ENCODE measurements around the gene MARVELD3.
"Not testable (repeated sequence)": the region's sequence is repeated elsewhere in the genome, so short reads cannot be mapped to it uniquely, and the experiment has no call there.

Gene MARVELD3, protein sequence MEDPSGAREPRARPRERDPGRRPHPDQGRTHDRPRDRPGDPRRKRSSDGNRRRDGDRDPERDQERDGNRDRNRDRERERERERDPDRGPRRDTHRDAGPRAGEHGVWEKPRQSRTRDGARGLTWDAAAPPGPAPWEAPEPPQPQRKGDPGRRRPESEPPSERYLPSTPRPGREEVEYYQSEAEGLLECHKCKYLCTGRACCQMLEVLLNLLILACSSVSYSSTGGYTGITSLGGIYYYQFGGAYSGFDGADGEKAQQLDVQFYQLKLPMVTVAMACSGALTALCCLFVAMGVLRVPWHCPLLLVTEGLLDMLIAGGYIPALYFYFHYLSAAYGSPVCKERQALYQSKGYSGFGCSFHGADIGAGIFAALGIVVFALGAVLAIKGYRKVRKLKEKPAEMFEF

DNA sequence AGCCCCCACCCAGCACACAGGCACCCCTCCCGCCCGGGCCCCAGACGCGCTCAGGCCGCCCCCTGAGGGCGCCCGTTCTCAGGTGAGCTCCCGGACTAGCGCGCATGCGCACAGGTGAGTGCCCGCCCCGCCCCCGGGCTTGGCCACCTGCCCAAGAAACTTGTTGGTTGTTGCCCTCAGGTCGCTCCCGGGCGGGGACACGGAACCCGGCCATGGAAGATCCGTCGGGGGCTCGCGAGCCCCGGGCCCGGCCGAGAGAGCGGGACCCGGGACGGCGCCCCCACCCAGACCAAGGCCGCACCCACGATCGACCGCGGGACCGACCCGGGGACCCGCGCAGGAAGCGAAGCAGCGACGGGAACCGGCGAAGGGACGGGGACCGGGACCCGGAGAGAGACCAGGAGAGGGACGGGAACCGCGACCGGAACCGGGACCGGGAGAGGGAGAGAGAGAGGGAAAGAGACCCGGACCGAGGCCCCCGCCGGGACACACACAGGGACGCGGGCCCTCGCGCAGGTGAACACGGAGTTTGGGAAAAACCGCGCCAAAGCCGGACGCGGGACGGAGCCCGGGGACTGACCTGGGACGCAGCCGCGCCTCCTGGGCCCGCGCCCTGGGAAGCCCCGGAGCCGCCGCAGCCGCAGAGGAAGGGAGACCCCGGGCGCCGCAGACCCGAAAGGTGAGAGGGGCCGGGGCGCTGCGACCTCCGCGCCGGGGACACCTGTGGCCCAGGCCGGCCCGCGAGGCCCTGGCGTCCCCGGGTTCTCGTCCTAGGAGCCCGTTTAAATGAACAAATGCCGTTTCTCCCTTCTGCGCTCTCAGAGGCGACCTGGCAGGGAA is at the start of gene MARVELD3:
Gene MARVELD3 (plus strand): TSS at position 167 of the 840 bp plus-strand sequence. CDS start 46 bp downstream, at position 213.
- no peak for DNase-seq

DNA sequence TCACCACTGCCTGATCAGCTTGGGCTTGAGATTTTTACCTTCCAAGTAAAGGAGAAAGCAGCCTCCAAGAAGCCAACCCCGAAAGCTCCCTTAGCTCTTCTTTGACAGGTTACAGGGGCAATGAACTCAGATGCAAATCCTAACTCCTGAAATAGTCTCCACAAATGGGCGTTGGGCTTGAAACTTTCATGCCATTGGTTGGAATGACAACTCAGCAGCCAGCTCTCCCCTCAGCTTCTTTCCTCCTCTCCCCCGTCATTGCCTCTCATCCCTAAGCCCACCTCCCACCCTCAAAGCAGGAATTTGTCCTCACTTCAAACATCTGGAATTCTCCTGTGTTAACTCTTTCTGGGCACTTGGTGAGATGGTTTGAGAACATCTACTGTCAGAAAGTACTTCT is 49.0 kb upstream of the MARVELD3 start, which contains the start of gene TAT:
Gene TAT (minus strand): TSS at position 122 of the 400 bp plus-strand sequence. CDS start 677 bp downstream, outside the sequence.
- DNase-seq, result no peak

DNA sequence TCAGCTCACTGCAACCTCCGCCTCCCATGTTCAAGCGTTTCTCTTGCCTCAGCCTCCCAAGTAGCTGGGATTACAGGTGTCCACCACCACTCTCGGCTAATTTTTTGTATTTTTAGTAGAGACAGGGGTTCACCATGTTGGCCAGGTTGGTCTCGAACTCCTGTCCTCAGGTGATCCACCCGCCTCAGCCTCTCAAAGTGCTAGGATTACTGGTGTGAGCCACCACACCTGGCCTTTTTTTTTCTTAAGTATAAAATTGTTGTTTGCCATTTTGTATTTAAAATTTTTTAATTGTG is 43.5 kb upstream of the MARVELD3 start:
- DNase-seq, result not testable (repeated sequence)

DNA sequence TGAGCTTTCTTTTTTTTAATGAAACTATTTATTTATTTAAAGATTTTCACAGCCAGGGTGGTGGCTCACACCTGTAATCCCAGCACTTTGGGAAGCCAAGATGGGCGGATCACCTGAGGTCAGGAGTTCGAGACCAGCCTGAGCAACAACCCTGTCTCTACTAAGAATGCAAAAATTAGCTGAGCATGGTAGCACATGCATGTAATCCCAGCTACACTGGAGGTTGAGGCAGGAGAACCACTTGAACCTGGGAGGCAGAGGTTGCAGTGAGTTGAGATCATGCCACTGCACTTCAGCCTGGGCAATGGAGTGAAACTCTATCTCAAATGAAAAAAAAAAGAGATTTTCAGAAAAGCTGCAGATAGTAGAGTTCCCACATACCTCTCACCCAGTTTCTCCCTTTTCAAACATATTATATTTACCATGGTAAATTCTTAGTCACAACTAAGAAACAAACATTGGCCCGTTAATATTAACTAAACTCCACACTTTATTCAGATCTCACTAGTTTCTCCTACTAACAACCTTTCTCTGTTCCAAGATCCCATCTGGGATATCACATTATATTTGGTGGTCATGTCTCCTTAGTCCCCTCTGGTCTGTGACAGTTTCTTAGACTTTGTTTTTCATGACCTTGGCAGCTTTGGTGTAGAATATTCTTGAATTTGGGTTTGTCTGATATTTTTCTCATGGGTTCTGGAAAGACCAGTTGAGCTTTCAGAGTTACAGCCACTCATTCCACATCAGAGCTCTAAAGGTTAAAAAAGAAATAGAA is 41.3 kb upstream of the MARVELD3 start:
- DNase-seq, result no peak

DNA sequence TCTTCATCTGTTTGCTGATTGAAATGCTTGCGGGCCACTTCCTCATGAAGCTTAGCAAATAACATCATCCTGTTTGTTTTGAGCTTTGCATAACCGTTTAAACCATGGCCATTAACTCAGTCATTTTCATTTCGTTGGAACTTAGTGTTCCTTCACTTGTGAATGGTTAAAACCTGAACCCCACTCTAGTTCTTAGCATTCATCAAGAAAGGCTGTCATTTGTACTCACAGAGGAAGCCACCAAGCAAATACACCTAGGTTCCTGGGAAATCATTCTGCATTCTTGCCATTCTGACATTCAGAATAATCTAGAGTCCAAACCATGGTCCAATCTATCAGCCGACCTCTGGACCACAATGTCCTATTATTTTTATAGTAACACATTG is 40.7 kb upstream of the MARVELD3 start:
- DNase-seq, result no peak

DNA sequence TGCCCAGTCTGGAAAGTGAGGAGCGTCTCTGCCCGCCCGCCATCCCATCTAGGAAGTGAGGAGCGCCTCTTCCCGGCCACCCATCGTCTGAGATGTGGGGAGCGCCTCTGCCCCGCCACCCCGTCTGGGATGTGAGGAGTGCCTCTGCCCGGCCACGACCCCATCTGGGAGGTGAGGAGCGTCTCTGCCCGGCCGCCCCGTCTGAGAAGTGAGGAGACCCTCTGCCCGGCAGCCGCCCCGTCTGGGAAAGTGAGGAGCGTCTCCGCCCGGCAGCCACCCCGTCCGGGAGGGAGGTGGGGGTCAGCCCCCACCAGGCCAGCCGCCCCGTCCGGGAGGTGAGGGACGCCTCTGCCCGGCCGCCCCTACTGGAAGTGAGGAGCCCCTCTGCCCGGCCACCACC is 36.6 kb upstream of the MARVELD3 start:
- DNase-seq, result not testable (repeated sequence)

DNA sequence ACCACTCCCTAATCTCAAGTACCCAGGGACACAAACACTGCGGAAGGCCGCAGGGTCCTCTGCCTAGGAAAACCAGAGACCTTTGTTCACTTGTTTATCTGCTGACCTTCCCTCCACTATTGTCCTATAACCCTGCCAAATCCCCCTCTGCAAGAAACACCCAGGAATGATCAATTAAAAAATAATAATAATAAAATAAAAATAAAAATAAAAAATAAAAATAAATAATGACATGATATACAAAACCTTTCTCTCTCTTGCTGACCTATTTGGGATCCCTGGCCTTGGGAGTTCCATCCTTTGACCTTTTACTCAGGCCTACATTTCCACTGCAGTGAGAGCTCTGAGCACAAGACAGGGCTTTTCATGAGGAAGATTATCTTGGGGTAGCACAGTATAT is 35.9 kb upstream of the MARVELD3 start:
- DNase-seq, result not testable (repeated sequence)

DNA sequence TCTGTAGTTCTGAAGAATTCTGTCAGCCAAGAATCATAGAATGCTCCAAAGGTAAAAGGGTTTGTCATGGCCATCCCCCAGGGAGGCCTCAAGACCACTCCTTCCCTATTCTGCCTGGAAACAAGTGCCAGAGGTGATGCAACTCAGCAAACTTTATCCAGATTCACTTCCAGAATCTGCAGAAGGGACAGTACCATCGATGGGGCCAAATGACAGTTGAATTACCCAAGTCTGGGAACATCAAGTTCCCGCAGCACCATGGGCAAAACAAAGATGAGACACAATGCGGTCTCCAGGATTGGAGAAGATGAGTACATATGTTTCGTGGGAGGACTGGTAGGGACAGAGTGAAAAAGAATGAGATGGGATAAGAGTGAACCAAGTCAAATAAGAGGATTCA is 35.4 kb upstream of the MARVELD3 start:
- DNase-seq, result peak; percentile 1

DNA sequence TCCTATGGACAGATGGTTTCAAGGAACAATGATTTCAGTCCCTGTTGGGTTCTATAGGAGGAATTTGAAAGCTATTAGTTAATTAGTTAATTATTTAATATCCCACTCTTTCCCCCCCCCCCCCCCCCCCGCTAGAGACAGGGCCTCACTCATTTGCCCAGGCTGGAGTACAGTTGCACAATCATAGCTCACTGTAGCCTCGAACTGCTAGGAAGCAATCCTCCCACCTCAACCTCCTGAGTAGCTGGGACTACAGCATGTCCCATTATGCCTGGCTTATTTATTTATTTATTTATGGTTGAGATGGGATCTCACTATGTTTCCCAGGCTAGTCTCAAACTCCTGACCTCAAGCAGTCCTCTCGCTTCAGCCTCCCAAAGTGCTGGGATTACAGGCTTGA is 34.1 kb upstream of the MARVELD3 start:
- no peak for DNase-seq

DNA sequence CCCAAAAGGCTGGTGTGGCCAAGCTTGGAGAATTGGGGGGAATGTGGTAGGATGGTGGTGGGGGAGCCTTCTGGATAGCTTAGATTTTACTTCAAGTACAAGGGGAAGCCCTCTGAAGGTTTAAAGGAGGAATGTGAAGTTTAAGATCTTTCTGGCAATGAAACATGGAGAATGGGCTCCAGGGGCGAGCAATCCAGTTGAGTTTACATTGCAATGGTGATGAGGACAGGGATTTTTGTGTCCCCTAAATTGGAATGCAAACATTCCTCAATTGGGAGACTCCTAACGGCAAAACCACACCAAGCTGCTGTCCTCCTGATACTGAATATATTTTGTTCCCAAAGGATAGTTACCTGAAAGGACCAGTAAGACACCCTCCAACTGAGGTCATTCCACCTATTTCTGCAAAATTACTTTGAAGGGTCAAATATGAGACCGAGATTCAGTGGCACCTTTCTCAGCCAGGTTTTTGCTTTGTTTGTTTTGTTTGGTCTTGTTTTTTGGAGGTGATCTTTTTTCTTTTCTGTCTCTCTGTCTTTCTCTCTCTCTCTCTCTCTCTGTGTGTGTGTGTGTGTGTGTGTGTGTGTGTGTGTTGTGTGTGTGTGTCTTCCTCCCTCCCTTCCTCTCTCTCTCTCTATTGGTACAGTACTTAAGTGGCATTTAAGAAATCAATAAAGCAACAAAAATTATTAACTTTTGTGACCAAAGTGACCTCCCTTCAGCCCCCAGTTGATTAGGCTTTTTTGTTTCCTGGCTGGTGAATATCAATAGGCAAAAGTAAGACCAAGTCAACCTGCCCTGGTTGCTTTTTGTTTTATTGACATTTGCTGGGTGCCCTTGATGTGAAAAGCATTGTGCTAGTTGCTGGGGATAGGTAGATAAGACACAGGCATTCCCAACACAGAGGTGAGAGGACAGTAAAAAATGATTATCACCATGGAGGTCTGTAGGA is 32.7 kb upstream of the MARVELD3 start:
- DNase-seq, result no peak

DNA sequence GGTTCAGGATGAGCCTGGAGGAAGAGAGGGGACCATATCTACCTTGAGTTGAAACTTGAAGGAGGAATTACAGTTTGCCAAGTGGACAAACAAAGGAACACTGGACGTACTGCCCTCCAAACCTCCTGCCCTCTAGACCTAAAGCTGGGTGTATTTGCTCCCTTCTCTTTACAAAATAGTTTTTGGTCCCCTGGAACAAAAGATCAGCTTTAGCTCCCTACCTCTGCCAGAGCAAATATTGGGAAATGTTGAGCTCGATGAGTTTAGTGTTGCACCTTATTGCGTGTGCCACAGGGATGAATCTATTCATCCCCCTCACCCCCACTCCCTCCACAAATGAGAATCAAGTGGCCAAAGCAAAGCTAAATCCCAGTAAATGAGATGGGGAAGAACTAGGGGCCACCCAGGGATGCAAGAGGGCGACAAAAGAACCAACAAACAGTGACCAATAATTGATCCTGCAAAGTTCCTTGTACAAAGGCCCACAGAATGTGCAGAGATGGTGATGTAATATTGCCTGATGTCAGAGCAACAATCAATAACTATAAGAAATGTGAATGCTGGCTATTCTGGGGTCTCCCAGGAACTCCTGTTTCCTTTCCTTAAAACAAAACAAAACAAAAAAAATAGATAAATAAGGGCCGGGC is 31.9 kb upstream of the MARVELD3 start:
- DNase-seq, result no peak

DNA sequence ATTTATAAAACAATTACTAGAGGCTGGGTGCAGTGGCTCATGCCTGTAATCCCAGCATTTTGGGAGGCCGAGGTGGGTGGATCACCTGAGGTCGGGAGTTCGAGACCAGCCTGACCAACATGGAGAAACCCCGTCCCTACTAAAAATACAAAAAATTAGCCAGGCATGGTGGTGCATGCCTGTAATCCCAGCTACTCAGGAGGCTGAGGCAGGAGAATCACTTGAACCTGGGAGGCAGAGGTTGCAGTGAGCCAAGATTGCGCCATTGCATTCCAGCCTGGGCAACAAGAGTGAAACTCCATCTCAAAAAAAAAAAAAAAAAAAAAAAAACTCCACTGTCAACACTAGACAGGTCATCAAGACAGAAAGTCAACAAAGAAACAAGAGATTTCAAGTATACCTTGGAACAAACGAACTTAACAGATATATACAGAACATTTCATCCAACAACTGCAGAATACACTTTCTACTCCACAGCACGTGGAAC is 30.6 kb upstream of the MARVELD3 start:
- DNase-seq, result not testable (repeated sequence)

DNA sequence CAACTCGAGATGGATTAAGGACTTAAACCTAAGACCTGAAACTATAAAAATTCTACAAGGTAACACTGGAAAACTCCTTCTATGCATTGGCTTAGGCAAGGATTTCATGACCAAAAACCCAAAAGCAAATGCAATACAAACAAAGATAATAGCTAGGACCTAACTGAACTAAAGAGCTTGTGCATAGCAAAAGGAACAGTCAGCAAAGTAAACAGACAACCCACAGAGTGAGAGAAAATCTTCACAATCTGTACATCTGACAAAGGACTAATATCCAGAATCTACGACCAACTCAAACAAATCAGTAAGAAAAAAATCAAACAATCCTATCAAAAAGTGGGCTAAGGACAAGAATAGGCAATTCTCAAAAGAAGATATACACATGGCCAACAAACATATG is 27.6 kb upstream of the MARVELD3 start:
- DNase-seq, result not testable (repeated sequence)

DNA sequence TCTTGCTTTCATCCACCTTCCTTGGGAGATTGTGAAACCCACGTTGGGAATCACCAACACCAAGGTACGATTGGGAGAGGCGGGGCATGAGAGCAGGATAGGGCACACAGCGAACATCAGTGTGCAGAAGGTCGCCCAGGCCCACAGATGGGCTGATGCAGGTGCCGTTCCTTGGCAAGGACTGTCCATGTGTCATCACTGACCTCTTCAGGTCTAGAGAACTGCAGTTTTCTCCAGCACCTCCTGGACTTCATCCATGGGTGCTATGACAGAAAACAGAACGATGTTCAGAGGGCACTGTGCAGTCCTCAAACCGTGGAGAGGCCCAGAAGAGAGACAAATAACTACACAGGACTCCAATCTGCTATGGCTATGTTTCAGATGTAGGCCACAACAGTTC is 25.2 kb upstream of the MARVELD3 start:
- DNase-seq, result no peak

DNA sequence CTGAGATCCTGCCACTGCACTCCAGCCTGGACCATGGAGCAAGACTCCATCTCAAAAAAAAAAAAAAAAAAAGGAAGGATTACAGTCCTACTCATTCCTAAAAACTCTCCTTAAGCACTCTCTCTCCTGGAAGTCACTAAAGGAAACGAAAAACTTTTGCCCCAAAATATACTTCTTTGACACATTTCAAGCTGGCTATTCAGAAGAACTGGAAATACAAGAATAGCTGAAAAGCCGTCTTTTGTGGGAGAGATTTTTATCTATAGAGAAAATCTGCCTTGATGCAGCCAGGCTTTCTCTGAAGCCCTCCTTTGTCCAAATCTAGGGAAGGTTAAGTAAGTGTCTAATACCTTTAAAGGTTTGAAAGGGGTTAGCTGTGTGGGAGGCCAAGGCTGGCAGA is 16.9 kb upstream of the MARVELD3 start:
- no peak for DNase-seq

DNA sequence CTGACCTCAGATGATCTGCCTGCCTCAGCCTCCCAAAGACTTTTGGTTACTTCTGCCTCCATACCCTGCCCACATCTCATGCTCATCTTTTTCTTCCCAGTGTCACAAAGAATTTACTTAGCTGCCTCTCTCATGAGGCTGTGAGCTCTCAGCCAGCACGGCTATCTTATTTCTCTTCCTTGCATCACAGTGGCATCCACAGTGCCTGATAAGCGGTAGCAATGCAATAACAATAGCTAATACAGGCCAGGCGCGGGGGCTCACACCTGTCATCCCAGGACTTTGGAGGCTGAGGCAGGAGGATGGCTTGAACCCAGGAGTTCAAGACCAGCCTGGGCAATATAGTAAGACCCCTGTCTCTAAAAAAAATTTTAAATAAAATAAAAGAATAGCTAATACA is 15.5 kb upstream of the MARVELD3 start:
- no peak for DNase-seq

DNA sequence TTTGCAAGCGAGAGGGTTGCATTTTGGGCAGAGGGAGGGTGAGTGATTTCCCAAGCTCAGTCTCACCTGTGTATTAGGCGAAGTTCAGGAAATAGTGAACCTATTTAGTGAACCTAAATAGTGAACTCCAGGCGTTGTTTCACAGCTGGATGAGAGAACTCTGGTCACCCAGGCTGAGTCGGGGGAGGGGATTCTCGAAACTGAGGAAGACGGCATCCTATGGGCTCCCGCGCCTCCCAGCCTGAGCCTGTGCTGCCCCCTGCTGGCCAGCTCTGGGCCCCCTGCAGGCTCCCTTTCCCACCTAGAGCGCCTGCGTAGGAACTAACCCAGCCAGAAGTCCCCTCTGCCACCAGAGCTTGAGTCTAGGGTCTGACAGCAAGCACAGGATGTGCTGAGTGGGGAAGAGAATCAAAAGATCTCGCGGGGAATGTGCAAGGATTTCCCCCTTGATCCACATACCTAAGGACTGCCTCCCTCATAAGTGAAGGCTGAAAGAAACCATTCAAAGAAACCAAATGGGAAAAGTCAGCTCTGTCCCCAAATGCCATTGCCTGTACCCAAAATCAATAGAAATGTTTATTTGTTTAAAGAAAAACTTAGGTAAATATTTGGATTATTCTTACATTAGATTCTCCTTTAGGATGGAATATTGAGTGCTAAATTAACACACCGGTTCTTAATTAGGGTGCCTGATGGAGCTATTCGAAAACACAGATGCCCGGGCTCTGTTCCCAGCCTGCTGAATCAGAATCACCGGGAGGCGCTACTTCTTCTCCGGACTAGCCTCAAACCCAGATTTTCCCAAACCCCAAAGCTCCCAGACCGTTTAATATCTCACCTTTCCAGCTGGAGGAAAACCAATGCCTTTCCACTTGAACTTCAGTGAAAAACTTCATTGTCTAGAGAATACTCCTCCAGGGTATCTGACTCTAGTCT is 14.8 kb upstream of the MARVELD3 start:
- DNase-seq, result peak; percentile 19

DNA sequence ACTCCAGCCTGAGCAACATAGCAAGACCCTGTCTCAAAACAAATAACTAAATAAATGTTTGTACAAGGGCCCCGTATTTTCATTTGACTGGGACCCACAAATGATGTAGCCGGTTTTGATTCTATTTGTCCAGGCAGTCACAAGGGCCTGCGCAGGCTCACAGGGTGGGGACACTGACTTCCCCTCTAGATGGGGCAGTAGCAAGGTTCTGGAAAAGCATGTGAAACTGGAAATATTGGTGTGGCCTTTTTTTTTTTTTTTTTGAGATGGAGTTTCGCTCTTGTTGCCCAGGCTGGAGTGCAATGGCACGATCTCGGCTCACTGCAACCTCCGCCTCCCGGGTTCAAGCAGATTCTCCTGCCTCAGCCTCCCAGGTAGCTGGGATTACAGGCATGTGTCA is 11.0 kb upstream of the MARVELD3 start:
- DNase-seq, result not testable (repeated sequence)

DNA sequence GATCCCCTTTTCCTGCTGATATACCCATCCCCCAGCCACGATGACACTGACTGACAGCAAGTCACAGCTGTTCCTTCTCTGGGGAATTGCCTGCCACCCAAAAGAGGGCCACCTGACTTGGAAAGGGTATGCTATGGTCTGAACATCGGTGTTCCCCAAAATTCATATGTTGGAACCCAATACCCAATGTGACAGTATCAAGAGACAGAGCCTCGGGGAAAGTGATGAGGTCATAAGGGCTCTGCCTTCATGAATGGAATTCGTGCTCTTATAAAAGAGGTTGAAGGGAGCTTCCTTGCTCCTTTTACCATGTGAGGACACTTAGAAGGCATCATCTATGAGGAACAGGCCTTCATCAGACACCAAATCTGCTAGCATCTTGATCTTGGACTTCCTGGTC is 7.6 kb upstream of the MARVELD3 start:
- no peak for DNase-seq

DNA sequence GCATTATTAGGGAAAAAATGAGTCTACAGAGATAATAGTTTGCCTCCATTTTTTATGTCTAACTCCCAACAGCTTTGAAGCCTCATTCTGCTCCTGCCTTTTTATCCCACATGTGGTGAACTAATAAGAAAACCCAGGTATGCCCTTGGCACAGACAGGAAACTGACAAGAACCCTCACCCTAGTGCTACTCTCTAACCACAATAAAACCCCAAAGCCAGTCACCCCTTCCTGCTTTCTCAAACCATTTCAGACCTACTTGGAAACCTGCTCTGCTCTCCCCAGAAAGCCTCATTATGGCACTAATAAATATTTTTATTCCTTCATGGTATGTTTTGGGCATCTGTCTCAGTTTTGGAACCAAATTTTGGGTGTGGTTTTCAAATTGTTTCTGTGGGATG is 3.9 kb upstream of the MARVELD3 start:
- no peak for DNase-seq
